SHP77 treated with DMSO at 0.1 percent for 48 hours (cell line): ENCODE results near the gene HSD3B7.
"Not testable (repeated sequence)": the region's sequence is repeated elsewhere in the genome, so short reads cannot be mapped to it uniquely, and the experiment has no call there.

Experiments used
- DNase-seq: peaks from one replicate; lab custom pipeline; 2025; lab: John Stamatoyannopoulos, UW

HSD3B7 gene

GRCh38 chr16:31000671-31001382, 15.8 kb downstream of the HSD3B7 start:
- no peak for DNase-seq

- no peak for DNase-seq
Measured at GRCh38 chr16:31001507-31002249, 16.7 kb downstream of the HSD3B7 start.

- DNase-seq: no peak
Measured at GRCh38 chr16:31002250-31002700, 17.3 kb downstream of the HSD3B7 start.

GRCh38 chr16:31002862-31003341, 17.9 kb downstream of the HSD3B7 start:
- no peak for DNase-seq

- DNase-seq: no peak
Measured at GRCh38 chr16:31003744-31004143, 18.7 kb downstream of the HSD3B7 start.

GRCh38 chr16:31004658-31005057, 19.7 kb downstream of the HSD3B7 start:
- no peak for DNase-seq

GRCh38 chr16:31005350-31006085, 20.5 kb downstream of the HSD3B7 start:
- DNase-seq: no peak

GRCh38 chr16:31006086-31006385, 21.0 kb downstream of the HSD3B7 start:
- no peak for DNase-seq

- DNase-seq: no peak
Measured at GRCh38 chr16:31006589-31006988, 21.6 kb downstream of the HSD3B7 start.

GRCh38 chr16:31007684-31008083, 22.7 kb downstream of the HSD3B7 start:
- DNase-seq: no peak

GRCh38 chr16:31008149-31008548, 23.1 kb downstream of the HSD3B7 start:
- DNase-seq: no peak

- DNase-seq: no peak
Measured at GRCh38 chr16:31008551-31008950, 23.5 kb downstream of the HSD3B7 start.

GRCh38 chr16:31009120-31009519, 24.1 kb downstream of the HSD3B7 start:
- no peak for DNase-seq

- no peak for DNase-seq
Measured at GRCh38 chr16:31009894-31010584, 25.0 kb downstream of the HSD3B7 start.

- no peak for DNase-seq
Measured at GRCh38 chr16:31010585-31011325, 25.7 kb downstream of the HSD3B7 start, which contains the start of gene STX1B. Gene STX1B, minus strand, starts transcription at chr16:31010638. Its CDS starts 242 bp downstream, at chr16:31010396.

GRCh38 chr16:31011815-31012214, 26.8 kb downstream of the HSD3B7 start:
- DNase-seq: not testable (repeated sequence)

- not testable (repeated sequence) for DNase-seq
Measured at GRCh38 chr16:31013292-31013691, 28.3 kb downstream of the HSD3B7 start.

- DNase-seq: no peak
Measured at GRCh38 chr16:31016018-31016417, 31.0 kb downstream of the HSD3B7 start.

GRCh38 chr16:31017756-31018155, 32.7 kb downstream of the HSD3B7 start:
- not testable (repeated sequence) for DNase-seq

- DNase-seq: no peak
Measured at GRCh38 chr16:31020536-31020935, 35.5 kb downstream of the HSD3B7 start.

- no peak for DNase-seq
Measured at GRCh38 chr16:31022544-31023251, 37.7 kb downstream of the HSD3B7 start.
